Activated CD4-positive, alpha-beta T cell treated with anti-CD3 and anti-CD28 coated beads for 24 hours (primary cell): Measurements from ENCODE around the gene FHOD3.

Experiments used
- DNase-seq, 2 donors: peaks; one replicate each; pipeline ENCODE4 v3.0.0-alpha.2; 2020; ENCODE audit warnings: low read depth in 2 of 2

FHOD3 gene

DNA sequence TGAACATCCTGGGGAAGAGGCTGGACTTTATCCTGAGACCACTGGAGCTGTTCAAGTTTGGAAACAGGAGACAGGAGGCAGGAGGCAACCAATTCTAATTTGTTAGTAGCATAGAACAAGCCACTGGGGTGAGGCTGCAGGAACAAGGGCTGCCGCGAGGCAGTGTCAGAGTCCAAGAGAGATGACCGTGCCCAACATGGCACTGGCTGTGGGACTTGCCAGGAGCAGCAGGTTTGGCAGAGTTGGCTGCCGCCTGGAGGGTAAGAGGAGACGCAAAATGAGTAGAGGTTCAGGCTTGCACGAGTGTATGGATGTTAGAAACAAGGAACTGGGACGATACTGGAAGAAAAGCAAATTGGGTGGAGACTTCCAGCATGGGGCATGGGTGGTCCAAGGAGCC is 362.8 kb downstream of the FHOD3 start:
- no peak for DNase-seq

DNA sequence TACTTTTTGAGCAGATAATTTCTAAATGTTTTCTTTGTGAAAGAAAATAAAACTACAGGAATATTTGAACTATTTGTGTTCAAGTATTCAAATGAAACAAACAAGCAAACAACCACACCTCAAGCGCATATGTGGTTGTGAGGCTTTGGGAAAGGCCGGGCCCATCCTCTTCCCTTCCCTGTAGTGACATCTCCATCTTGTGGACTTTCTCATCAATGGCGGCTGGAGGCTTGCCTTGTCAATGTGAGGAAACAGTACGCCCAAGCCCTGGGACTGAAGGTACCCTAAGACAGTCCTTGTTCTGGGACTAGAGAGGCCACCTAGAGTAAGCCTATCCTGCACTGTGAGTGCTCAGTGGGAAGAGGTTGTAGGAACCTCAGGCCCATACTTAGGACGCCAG is 364.5 kb downstream of the FHOD3 start:
- DNase-seq, result no peak

DNA sequence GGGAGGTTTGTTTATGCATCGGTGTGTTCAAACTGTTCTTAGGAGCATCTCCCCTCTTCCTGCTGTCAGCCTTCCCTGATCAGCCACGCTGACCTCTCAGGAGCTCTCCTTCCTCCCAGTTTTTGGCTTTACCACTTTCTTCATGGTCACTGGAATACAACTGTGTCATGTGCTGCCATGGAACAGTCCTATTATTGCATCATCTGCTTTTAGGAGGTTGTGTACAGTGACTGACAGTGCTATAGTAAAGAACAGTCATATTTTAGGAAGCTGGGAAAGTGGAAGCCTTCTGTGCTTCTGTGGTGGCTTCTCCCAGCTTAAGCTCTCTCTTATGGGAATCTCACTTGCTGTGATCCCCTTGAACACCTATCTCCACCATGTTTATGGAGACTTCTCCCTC is 365.8 kb downstream of the FHOD3 start:
- DNase-seq, result no peak

DNA sequence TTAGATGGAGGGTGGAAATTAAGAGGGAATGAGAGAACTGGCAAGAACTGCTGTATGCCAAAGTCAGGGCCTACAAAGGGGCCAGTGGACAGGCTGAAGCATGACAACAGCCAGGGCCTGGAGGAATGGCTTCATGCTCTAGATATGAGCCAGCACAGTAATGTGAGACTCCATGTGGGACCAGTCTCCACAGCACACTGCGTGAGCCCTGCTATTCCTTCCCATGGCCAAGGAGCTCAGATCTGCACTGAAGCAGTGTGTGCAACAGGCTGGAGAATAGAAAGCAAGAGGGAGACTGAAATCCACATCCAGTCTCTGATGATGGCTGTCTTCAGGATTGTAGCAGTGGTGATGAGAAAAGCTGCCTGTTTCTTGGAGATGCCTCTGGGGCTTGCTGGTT is 368.4 kb downstream of the FHOD3 start:
- no peak for DNase-seq

DNA sequence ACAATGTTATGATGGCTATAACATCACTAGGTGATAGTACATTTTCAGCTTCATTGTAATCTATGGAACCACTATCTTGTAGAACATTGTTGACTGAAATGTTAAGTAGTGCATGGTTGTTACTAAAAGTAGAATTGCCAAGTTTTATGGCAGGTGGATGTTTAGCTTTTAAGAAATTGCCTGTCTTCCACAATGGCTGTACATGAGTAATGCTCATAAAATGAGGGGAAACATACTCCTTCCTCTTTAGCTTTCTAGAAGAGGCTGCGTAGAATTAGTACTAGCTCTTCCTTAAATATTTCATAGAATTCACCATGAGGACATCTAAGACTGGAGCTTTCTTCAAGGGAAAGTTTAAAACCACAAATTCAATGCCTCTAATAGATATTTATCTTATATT is 370.3 kb downstream of the FHOD3 start:
- DNase-seq, result no peak

DNA sequence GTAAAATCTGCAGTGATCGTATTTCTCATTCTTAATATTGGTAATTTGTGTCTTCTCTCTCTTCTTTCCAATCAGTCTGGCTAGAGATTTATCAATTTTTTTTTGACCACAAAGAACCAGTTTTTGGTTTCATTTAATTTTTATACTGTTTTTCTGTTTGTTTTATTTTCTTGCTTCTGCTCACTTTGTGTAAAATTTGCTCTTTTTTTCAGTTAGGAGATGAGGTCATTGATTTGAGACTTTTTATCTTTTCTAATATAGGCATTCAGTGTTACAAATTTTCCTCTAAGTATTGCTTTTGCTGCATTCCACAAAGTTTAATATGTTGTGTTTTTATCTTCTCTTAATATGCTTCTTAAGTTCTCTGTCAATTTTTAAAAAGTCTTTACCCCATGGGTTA is 370.8 kb downstream of the FHOD3 start:
- no peak for DNase-seq

DNA sequence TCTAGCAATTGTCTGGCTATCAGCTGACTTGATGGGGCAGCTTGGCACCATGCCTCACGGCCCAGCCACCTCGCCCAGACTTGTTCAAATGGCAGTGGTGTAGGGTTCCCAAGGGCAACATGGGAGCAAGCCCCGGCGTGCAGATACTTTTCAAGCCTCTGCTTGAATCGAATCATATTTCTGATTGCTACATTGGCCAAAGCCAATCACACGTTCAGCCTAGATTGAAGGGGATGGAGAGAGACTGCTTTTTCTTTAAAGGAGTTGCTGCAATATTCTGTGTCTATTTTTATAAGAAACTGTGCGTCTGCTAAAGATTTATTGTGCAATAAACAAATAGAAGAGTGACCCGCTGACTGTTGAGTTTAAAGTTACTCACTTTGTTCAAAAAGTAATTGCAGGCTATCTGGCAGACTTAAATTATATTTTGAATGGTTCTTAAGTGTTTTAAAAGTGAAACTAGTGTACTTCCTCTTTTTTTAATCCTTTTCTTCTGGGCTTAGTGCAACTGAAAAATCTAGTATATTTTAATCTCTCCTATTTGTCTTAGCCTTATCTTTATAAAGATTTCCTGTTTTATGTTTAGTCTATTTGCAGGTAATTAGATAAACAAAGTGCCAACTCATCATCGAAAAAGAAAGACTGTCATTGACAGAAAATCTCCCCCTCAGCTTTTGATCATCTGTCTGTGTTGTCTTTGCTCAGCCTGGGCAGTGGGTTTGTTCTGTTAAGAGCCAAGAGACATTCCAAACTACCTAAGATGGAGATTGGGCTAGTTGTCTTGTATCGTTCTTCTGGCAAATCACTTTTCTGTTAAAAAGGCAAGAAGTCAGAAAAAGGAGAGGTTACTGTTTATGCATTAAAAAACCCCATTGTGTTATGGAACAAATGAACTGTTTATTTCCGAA is 375.2 kb downstream of the FHOD3 start:
- no peak for DNase-seq

DNA sequence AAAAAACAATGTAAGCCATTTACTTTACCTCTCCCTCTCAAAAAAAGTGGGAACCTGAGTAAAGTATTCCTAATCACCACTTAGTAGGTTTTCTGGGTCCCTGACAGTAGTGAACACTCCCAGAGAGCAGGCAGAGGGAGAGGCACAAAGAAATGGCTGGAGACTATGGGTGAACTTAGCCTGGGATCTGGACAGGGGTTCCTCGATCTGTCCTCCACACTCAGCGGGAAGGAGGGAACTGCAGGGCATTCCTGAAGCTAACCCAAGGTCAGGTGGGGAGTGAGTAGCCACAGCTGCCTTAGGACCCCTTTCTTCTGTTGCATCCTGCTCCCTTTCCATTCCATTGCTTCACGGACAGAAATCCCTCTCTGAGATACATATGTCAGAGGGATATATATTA is 375.9 kb downstream of the FHOD3 start:
- DNase-seq, result no peak

DNA sequence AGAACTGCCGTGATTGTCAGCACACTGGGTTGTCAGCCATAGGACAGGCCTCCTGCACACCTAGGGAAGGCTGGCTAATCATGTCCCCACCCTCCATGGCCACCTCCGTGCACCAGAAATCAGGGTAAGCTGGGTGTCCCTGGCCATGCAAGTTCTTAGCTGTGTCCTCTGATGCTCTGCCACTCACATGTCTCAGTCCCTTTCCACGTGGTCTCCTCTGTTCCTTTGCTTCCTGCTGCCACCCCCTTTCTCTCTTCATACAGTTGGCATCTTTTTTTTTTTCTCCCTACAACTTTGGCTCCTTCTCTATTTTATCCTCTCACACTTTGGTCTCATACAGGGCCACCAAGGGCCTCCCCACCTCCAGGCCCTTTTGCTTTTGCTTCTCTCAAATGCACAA is 377.6 kb downstream of the FHOD3 start:
- DNase-seq, result no peak

DNA sequence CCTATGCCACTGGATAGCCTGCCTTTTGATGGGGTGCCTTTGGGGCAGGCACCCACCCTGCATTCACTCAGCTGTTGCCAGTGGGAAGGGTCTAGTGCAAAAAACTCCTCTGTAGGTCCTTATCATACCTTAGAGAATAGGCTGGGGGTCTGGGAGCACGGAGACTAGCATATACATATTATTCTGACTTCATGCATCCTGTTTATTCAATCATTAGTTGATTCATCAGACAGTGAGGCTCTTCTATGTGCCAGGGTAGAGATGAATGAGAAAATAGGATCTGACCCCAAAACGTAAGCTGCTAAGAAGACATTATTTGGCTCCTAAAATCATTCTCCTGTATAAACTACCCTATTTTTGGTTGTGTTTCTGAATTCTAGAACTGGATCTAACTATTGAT is 378.0 kb downstream of the FHOD3 start:
- DNase-seq, result no peak

DNA sequence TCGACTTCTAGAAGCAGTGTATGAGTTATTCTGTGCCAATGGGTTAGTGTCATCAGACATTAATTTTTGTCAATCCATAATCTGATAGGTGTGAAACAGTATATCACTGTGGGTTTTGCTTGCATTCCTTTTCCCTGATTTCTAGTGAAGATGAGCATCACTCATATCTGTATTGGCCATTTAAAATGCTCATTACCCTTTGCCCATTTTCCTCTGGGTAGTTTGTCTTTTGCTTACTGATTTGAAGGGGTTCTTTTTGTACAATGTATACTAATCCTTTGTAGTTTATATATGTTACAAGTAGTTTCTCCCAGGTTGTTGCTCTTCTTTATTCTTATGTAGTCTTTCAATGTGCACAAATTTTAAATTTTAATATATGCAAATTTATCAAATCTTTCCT is 379.1 kb downstream of the FHOD3 start:
- DNase-seq, result no peak

DNA sequence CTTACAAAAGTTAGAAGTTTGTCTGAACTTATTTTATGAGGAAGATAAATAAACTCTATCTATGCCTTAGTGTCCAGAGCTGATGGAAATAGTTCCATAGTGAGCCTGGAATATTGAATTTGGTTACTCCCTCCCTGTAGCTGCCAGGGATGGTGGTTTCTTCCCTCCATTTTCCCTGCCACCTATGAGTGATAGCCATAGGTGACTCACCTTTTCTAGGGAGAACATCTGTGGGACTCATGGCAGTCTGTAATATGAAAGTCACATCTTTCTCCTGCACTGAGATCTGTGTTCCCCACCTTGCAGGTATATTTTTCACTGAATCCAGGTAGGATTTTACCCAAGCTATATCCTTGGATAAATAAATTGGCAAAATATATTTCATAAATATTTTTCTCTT is 382.5 kb downstream of the FHOD3 start:
- no peak for DNase-seq

DNA sequence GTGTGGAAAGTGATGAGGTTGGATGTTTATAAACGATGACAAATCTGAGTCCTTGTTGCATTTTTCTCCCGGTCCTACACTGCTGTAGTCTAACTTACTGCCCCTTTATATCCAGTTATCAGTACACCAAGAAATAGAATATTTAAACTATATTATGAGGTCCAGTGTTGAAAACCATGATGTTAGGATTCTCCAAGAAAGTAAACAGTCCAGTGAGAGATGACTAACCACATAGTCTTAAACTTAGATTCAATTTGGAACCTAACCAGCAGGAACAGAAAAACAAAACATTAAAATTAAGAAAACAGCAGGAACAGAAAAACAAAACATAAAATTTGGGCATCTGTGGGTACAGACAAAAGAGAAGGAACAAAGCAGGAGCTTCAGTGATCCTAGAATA is 388.1 kb downstream of the FHOD3 start:
- no peak for DNase-seq

DNA sequence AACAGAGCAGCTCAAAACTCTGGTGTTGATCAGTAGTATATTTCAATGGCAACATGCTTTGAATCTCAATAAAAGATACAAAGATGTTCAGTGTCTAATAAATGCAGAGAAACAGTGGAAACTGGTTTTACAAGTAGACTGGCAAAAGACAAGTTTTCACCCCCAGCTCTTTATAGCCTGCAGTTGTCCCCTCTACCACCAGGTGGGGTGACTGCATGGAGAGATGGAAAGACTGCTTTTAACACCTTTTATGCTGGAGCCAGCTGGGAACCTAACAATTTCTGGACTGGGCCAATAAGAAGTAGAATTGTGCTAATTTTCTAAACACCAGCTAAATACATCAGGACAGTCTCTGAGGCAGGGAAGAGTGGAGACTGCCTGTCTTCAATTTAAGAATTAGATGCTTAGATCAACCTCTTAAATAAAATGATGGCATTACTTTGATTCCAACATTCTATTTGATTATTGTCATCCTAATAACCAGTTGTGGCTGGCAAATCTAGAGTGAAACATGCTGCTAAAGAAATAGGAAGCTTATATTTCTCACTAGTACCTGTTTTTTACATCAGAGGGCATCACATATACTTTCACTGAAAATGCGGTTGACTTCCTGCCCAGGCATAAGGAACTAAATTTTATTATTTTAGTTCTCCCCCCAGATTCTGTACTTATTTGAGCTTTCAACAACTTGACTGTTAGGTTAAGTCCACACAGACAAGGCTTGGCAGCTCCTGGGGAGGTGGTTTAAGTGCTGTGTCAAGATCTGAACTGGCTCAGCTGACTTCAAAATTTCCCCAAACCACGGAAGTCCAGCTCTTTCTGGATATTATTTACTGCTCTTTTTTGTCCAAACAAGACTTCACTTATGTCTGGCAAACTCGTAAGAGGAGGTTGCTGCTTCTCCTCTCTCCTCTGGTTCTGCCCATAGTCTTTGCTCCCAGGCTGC is 390.8 kb downstream of the FHOD3 start:
- peak; percentile 8 to 32 for DNase-seq

DNA sequence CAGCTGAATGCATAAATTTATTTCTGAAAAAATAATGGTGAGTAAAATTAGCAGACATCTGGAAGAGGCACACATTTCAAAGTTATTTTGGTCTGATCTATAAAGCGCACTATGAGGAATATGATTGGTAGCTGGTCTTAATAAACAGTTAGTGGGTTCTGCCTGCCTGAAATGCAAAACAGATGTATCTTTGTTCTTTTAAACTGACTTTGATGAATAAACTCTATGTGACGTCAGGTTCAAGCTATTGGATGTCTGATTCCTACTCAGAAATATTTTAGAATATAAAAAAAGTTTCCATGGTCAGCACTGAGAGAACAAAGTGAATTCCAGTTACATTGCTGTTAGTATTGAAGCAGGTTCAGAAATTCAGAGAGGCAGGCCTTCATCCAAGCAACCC is 394.9 kb downstream of the FHOD3 start:
- DNase-seq, result no peak

DNA sequence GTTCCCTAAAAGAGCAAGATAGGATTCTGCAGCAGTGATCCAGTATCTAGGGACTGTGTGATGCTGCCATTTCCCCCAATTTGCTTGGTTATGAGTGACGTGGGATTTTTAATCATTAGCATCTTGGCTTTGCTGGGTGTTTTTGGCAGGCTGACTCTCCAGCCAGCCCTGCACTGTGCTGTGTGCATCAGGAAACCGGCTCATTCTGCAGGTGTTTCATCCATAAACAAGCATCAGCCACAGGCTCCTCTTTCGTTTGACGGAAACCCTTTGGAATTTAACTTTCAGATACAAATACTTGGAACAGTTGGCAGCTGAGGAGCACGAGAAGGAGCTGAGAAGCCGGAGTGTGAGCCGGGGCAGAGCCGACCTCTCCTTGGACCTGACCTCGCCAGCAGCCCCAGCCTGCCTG is 395.4 kb downstream of the FHOD3 start:
- DNase-seq, result no peak

DNA sequence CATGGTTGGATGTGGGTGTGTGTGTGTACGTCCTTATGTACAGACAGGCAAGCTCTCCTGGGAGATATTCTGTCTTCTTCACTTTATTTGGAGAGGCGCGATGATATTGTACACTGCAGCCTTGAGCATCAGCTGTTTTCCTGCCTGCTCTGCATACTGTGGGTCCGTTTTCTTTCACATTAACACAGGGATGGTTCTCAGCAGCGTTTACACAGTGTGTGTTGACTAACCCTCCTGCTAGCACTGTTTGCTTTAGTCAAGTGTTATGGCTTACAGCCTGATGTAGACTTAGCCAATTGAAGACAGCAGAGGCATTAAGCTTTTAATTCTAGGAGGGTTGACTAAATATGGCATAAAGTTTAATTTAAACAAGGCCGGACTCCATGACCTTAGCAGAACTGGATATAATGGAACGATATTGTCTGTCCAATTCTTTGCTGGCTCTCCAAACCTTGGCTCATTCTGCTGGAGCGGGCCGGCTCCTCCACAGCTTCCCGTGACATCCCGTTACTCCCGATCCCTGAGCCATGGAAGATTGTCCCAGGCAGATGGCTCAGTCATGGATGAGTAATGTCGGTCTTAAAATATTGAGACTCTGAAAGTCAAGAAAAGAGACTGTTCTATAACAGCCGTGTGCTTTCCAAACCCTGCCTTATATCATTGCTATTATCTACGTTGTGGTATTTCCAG is 396.6 kb downstream of the FHOD3 start:
- no peak for DNase-seq

DNA sequence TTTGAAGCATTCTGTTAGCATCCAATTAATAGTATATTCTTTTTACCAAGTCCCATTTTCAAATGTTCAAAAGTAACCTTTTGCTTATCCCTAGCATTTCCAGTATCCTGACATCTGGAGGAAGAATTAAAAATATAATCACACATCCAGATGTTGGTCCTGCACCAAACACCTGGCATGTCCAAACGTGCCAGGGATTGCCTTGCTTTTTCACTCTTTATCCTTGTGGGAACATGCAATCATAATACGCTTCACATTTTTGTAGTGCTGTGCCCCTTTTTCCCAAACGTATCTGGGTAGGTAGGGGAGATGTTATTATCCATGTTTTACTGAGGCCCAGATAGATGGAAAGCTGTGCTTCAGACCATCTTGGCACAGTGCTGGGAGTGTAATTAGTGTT is 398.3 kb downstream of the FHOD3 start:
- DNase-seq, result no peak

DNA sequence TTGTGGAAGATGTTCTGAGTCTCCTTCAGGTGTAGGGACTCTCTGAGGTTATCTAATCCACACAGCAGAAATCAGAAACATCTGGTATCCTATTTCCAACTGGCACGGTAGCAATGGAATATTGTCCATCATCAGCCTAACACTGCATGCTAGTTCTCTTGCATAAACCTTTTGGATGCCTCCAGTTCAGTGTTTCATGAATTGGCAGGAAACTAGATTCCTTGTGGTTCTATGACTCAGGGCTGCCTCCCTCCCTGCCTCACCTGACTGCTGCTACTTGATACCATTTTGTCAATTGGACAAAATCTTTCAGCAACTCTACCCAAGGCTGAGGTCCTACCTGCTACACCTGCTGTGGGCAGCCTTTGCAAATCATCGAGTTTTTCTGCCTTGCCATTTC is 400.4 kb downstream of the FHOD3 start:
- no peak for DNase-seq

DNA sequence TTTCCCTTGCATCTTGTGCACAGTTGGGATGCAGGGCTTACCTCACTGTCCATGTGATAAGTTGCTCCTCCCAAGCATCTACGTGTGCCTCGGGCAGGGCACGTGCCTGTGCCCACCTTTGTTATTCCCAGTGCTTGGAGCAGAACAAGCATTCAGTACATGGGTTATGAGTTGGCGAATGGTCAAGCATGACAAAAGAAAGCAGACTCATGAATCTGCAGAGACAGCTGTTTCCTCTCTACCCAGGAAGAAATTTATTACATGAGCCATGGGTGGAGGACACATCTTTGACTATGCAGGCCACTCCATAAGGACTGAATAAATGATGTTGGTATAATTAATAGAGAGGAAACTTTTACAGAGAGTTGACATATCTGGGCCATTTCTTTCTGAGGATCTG is 403.4 kb downstream of the FHOD3 start:
- no peak for DNase-seq

DNA sequence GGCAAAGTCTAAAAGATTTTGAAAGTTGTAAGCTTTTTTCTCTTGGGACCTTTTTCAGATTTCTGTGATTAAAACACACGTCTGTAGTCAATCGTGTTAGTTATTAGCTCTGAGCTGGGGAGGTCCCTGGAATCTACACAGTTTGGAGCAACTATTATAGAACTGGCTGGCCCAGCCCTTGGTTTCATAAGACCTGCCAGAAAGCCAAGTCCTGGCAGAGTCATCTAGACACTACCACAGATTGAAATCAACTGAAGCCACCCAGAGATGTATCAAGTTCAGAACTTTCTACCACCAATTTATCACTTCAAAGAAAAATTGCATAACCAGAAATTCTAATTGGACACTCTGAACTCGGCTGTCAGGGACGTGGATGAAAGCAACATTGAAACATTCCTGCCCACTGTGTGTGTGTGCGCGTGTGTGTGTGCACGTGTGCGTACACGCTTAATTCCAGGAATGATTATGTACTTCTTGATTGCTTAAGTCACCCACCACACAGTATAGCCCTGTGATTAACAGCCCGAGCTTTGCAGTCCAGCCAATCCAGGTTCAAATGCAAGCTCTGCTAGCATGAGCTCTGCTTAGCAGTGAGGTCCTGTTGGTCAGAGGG is 405.0 kb downstream of the FHOD3 start:
- no peak for DNase-seq

DNA sequence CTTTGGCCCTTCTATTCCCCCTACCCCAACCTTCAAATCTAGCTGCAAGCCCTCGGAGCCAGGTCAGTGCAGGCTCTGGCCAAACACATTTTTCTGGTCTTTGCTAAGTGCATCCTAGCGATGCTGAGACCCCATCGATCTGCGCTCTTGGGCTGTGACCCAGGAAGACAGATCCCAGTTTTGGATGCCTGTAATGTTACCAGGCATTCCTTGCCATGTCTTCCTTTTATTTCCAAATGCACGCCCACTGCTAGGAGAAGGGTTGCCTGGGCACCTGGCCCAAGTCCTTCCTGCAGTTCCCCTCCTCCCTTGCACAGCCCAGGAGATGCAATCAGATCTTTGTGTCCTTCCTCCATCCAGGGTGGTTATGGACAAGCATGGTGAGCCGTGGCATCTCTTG is 406.6 kb downstream of the FHOD3 start:
- no peak for DNase-seq
